Right cardiac atrium (tissue), 5 donors: ENCODE data around the gene ZNF490. TPM values are rescaled to one million over a fixed set of nuclear protein-coding genes. Genes with fewer than 3 reads are reported as not detected.
"Not testable (repeated sequence)": the region's sequence is repeated elsewhere in the genome, so short reads cannot be mapped to it uniquely, and the experiment has no call there.

Experiments
- ATAC-seq, 2 donors: fragments of 200-7000 bp; cut with Tn5 transposase; one replicate each; pipeline versions ENCODE4 v1.8.0 to v1.9.1; 2020; ENCODE audit warnings: moderate library complexity in 2 of 2, mild to moderate bottlenecking in 1 of 2
- DNase-seq, 3 donors: peaks; one replicate each; pipeline ENCODE4 v3.0.0-alpha.2; 2020
- H3K27ac ChIP-seq: one replicate; pipeline ENCODE4 v1.5.1; 2013; ENCODE audit warnings: mild to moderate bottlenecking, low read length, control low read depth, moderate library complexity
- H3K27me3 ChIP-seq: one replicate; pipeline ENCODE4 v1.6.1; 2013; ENCODE audit not compliant: control insufficient read depth, insufficient read depth
- H3K4me1 ChIP-seq: one replicate; pipeline ENCODE4 v1.6.1; 2013; ENCODE audit warnings: low read length; ENCODE audit not compliant: control insufficient read depth, insufficient read depth
- H3K4me3 ChIP-seq: one replicate; pipeline ENCODE4 v1.5.1; 2013; ENCODE audit warnings: low read length, control low read depth
- H3K9me3 ChIP-seq: one replicate; pipeline ENCODE4 v1.6.1; 2013; ENCODE audit warnings: low read length; ENCODE audit not compliant: control insufficient read depth
- WGBS: extraction: QIAGEN DNeasy Blood & Tissue Kit; methylation state at CpG from one replicate; pipeline ENCODE4 v1.1.7; 2013; 5-methylcytosine and 5-hydroxymethylcytosine counted together
- intact Hi-C, 4 donors: fragments of 100-400 bp; cut with DNase I; formaldehyde crosslinking; loops; one replicate each; pipeline versions ENCODE4 v1.11.0 to v1.14.0; 2022 to 2023
- polyA plus RNA-seq: library from polyadenylated mRNA; stranded (reverse); fragments of 200-250 nt; gene quantifications from one replicate; pipeline ENCODE4 v1.2.3, GENCODE V29; 2013
- total RNA-seq, 4 donors: library from RNA; stranded (reverse); fragmentation: NEBNext Ultra II Directional; extraction: Animal tissue kit (Norgen Biotek cat#: 25700); gene quantifications; one replicate each; pipeline ENCODE4 v1.2.1, GENCODE V29; 2021
- donor health status: healthy with polysubstance abuse.
- donor health status: DM: no; HTN: yes; CAD: no.
- donor health status: DM: no; HTN: no; CAD: no.
- donor health status: DM: no; HTN: yes; CAD: no; lungs with severe emphysema.
- donor health status: DM: yes; HTN: yes; CAD: no.

The ZNF490 gene
- total and polyA plus RNA-seq, 5 donors = 0.86 to 7.1 (median 5.0) TPM

DNA sequence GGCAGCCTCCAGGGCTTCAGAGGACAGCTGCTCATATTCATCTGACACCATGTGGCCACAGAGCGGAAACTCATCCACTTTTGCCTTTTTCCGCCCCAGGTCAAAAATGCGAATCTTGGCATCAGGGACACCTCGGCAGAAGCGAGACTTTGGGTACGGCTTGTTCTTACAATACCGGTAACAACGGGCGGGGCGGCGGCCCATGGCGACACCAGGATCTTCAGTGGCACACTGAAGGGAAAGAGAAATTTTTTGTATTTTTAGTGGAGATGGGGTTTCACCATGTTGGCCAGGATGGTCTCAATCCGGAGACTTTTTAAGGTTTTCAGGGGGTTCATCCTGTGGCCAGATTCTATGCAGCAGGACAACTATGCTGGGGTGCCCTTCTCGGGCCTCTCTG, 33.1 kb upstream of the ZNF490 start:
- WGBS = 96% methylated on average over 14 of the region's 14 CpGs
- intact Hi-C loops, H3K27ac ChIP-seq, H3K9me3 ChIP-seq, H3K4me1 ChIP-seq, H3K4me3 ChIP-seq, ATAC-seq, H3K27me3 ChIP-seq, DNase-seq: not testable (repeated sequence)

DNA sequence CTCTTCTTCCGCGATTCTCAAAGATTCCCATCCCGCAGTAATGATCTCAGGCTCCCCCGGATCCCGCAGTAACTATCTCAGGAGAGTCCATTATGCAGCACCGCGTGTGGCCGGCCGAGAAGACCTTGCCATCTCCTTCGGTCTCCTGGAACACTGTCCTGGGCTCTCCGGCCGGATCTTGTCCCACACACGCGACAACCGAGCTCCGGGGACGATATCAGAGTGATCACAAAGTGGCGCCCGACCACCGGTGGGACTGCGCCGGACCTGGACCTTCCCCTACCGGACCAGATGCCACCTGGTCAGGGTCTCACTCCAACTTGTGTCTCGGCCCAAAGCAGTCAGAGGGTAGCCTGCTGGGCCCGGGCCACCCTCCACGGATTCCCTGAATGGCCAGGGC, 31.9 kb upstream of the ZNF490 start:
- 92% methylated on average over 26 of the region's 26 CpGs for WGBS
- Histone ChIP-seq H3K4me1 (peaks cover 3% of the 10 kb centered on the region), H3K9me3 (no peaks in the 10 kb centered on the region), H3K27ac (no peak overlapping the region), H3K4me3 (no peak overlapping the region), H3K27me3 (no peaks in the 10 kb centered on the region)
- intact Hi-C loops = no loop called here
- DNase-seq = no peak
- no peak for ATAC-seq

DNA sequence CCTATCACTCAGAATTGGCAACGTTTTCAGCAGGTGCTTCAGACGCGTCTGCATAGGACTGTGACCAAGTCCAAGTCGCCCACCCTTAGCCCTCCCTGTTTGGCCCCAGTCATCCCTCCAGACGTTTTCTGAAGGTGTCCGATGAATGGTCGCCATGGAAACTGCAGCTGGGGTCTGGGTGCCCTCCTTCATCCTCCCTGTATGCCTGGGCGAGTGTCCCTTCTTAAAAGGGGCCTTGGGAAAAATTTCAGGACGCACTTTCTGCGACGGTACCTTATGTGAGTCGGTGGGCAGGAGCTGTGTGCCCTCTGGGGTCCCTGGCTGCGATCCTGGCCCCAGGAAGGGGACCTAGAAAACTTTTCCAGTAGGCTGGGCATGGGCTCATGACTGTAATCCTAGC, 30.8 kb upstream of the ZNF490 start:
- intact Hi-C loops = no loop called here
- Histone ChIP-seq H3K27me3 (no peaks in the 10 kb centered on the region), H3K27ac (no peak overlapping the region), H3K4me3 (no peak overlapping the region), H3K9me3 (no peaks in the 10 kb centered on the region), H3K4me1 (peaks cover 3% of the 10 kb centered on the region)
- DNase-seq = no peak
- ATAC-seq = no peak
- WGBS = 66% methylated on average over 13 of the region's 13 CpGs

DNA sequence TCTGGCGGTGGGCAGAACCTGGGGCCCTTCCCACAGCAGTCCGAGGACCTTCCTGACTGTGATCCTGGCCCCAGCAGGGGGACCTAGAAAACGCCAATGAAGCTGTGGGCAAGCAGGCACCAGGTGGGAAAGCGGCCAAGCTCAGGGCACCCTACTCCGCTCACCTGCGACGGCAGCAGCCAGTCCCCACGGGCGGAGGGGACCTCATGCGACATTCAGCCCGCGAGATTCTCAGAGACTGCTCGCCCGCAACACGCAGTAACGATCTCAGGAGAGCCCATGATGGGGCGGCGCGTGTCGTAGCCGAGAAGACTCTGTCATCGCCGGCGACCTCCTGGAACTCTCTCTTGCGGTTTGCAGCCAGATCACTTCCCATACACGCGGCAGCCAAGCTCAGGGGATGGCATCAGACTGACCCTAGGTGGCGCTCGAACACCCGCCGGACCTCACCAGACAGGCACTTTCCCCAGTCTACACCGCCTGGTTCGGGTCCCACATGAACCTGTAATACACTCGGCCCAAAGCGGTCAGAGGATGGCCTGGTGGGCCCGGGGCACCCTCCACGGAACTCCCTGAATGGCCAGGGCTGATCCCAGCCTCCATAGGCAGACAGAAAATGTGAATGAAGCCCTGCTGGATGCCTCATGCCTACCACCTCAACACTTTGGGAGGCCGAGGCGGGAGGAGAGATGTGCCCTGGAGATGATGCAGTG, 29.4 kb upstream of the ZNF490 start:
- ATAC-seq (peak; percentile 89 to 90), DNase-seq (peak; percentile 88 to 93 (median 92))
- no peak overlapping the region for H3K27ac ChIP-seq
- H3K27me3 ChIP-seq = no peaks in the 10 kb centered on the region
- H3K9me3 ChIP-seq = no peaks in the 10 kb centered on the region
- intact Hi-C loops = no loop called here
- peak overlapping the region; percentile 24 for H3K4me3 ChIP-seq
- 9% methylated on average over 39 of the region's 39 CpGs for WGBS
- H3K4me1 ChIP-seq = peaks cover 3% of the 10 kb centered on the region

DNA sequence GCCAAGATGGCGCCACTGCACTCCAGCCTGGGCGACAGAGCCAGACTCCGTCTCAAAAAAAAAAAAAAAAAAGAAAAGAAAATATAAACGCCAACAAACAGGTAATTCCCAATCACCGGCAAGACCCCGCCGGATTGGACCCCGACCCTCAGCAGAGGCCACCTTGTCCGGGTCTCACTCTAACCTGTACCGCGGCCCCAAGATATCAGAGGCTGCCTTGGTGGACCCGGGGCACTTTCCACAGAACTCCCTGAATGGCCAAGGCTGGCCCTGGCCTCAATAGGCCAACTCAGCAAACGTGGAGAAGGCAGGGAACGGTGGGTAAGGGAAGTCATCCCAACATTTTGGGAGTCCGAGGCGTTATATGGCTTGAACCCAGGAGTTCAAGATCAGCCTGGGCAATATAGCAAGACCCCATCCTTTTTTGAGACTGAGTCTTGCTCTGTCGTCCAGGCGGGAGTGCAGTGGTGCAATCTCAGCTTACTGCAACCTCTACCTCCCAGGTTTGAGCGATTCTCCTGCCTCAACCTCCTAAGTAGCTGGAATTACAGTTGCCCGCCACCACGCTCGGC, 28.1 kb upstream of the ZNF490 start:
- Histone ChIP-seq H3K27ac (no peak overlapping the region), H3K27me3 (no peaks in the 10 kb centered on the region), H3K4me1 (peaks cover 3% of the 10 kb centered on the region), H3K9me3 (no peaks in the 10 kb centered on the region), H3K4me3 (no peak overlapping the region)
- intact Hi-C loops = no loop called here
- no peak for DNase-seq
- no peak for ATAC-seq
- 95% methylated on average over 22 of the region's 22 CpGs for WGBS

DNA sequence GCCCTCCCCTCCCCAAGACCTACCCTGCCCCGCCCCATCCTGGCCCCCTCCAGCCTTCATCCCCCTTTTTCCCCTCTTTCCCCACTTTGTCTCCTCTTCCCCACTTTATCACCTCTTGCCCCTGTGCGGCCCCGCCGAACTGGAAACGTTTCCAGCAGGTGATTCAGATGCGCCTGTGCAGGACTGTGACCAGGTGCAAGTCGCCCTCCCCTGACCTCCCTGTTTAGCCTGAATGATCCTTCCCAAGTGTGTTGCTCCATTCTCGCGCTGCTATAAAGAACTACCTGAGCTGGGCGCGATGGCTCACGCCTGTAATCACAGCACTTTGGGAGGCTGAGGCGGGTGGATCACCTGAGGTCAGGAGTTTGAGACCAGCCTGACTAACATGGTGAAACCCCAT, 26.0 kb upstream of the ZNF490 start:
- H3K4me1 ChIP-seq = peaks cover 3% of the 10 kb centered on the region
- no peak overlapping the region for H3K27ac ChIP-seq
- H3K27me3 ChIP-seq = no peaks in the 10 kb centered on the region
- DNase-seq (no peak), ATAC-seq (no peak)
- intact Hi-C loops = no loop called here
- 84% methylated on average over 13 of the region's 13 CpGs for WGBS
- no peak overlapping the region for H3K4me3 ChIP-seq
- no peaks in the 10 kb centered on the region for H3K9me3 ChIP-seq

DNA sequence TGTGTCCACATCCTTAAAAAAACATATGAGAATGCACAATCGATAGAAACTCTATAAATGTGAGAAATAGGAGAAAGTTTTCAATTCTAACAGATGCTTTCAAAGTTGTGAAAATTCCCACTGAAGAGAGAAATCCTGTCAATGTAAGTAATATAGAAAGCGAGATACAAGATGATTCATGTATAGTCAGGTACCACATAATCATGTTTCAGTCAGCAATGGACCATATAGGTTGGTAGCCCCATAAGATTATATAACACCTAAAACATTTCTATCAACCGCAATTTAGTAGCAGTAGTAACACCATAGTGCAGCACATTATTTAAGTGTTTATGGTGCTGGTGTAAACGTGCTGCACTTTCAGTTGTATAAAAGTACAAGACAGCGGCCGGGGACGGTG, 18.6 kb upstream of the ZNF490 start:
- 92% methylated on average over 7 of the region's 7 CpGs for WGBS
- Histone ChIP-seq H3K27me3 (no peaks in the 10 kb centered on the region), H3K9me3 (no peaks in the 10 kb centered on the region), H3K4me3 (no peak overlapping the region), H3K27ac (no peak overlapping the region), H3K4me1 (no peaks in the 10 kb centered on the region)
- DNase-seq (no peak), ATAC-seq (no peak)
- intact Hi-C loops = no loop called here

DNA sequence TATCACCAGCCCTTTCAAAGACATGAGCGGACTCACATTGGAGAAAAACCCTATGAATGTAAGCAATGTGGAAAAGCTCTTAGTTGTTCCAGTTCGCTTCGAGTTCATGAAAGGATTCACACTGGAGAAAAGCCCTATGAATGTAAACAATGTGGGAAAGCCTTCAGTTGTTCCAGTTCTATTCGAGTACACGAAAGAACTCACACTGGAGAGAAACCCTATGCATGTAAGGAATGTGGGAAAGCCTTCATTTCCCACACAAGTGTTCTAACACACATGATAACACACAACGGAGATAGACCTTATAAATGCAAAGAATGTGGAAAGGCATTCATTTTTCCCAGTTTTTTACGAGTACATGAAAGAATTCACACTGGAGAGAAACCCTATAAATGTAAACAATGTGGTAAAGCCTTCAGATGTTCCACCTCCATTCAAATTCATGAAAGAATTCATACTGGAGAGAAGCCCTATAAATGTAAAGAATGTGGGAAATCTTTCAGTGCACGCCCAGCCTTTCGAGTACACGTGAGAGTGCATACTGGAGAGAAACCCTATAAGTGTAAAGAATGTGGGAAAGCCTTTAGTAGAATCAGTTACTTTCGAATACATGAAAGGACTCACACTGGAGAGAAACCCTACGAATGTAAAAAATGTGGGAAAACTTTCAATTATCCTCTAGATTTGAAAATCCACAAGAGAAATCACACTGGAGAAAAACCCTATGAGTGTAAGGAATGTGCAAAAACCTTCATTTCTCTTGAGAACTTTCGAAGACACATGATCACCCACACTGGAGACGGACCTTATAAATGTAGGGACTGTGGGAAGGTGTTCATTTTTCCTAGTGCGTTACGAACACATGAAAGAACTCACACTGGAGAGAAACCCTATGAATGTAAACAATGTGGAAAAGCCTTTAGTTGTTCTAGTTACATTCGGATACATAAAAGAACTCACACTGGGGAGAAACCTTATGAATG, 17.7 kb upstream of the ZNF490 start:
- no peak for ATAC-seq
- no peaks in the 10 kb centered on the region for H3K4me1 ChIP-seq
- H3K27me3 ChIP-seq = no peaks in the 10 kb centered on the region
- no peak overlapping the region for H3K4me3 ChIP-seq
- H3K9me3 ChIP-seq = no peaks in the 10 kb centered on the region
- no peak for DNase-seq
- WGBS = 98% methylated on average over 17 of the region's 17 CpGs
- intact Hi-C loops = no loop called here
- H3K27ac ChIP-seq = no peak overlapping the region

DNA sequence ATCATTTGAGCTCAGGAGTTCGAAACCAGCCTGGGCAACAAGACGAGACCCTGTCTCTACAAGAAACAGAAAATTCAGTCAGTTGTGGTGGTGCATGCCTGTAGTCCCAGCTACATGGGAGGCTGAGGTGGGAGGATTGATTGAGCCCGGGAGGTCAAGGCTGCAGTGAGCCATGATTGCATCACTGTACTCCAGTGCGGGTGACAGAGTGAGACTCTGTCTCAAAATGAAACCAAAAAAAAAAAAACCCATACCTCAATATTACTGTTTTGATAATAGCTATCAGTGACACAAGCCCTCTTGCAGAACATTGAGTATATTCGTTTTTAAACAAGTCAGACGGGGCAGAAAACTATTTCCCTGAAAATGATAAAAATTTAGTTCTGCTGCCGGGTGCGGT, 16.3 kb upstream of the ZNF490 start:
- Histone ChIP-seq H3K4me1 (no peaks in the 10 kb centered on the region), H3K9me3 (no peaks in the 10 kb centered on the region), H3K27ac (no peak overlapping the region), H3K27me3 (no peaks in the 10 kb centered on the region), H3K4me3 (no peak overlapping the region)
- no peak for ATAC-seq
- no peak for DNase-seq
- intact Hi-C loops = no loop called here
- 97% methylated on average over 8 of the region's 8 CpGs for WGBS

DNA sequence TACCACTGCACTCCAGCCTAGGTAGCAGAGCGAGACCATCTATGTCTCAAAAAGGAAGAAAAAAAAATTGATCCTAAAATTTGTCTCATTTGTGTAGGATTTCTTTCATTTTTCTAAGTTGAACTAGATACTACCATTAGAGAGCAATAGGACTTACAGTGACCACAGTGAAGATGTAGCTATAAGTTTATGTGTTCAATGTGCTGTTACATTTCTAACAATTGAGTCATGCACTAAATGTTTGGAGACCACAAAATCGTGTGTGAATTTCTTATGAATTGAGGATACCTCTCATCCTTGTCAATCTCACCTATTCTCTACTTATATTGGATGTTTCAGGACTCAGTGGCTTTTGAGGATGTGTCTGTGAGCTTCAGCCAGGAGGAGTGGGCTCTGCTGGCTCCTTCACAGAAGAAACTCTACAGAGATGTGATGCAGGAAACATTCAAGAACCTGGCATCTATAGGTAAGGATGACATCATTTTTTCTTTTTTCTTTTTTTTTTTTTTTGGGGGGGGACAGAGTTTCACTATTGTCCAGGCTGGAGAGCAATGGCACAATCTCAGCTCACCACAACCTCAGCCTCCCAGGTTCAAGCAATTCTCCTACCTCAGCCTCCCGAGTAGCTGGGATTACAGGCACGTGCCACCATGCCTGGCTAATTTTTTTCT, 12.9 kb upstream of the ZNF490 start:
- WGBS = 88% methylated on average over 4 of the region's 4 CpGs
- intact Hi-C loops = no loop called here
- no peaks in the 10 kb centered on the region for H3K9me3 ChIP-seq

More for the DNA sequence above, 12.9 kb upstream of the ZNF490 start:
- DNase-seq (no peak), ATAC-seq (no peak)
- H3K4me3 ChIP-seq = no peak overlapping the region
- H3K4me1 ChIP-seq = no peaks in the 10 kb centered on the region
- H3K27ac ChIP-seq = no peak overlapping the region
- H3K27me3 ChIP-seq = no peaks in the 10 kb centered on the region
